SK-N-SH treated with all-trans-retinoic acid at 6 μM for 48 hours (cell line): ENCODE results near the gene PIGN.

Experiments
- ATAC-seq: fragments of 200-7000 bp; cut with Tn5 transposase; 3 replicates; pipeline ENCODE4 v1.9.1; 2020; ENCODE audit warnings: mild to moderate bottlenecking, moderate library complexity
- ARNTL ChIP-seq: fragments of 450-650 bp; formaldehyde crosslinking; IDR thresholded peaks from 2 replicates; pipeline ENCODE4 v1.5.0; 2020; ENCODE audit warnings: low read depth, mild to moderate bottlenecking, moderate library complexity, borderline replicate concordance
- BACH2 ChIP-seq: fragments of 250-450 bp; sonication (Bioruptor Pico); IDR thresholded peaks from 2 replicates; pipeline ENCODE4 v1.9.0; 2021; ENCODE audit warnings: mild to moderate bottlenecking, borderline replicate concordance
- CSDC2 ChIP-seq: fragments of 250-450 bp; sonication (Bioruptor Pico); IDR thresholded peaks from 2 replicates; pipeline ENCODE4 v1.5.0; 2020; ENCODE audit warnings: mild to moderate bottlenecking, moderate library complexity
- ESRRG ChIP-seq: fragments of 250-450 bp; sonication (Bioruptor Pico); IDR thresholded peaks from 2 replicates; pipeline ENCODE4 v1.6.1; 2021; ENCODE audit warnings: mild to moderate bottlenecking
- ISL1 ChIP-seq: fragments of 250-450 bp; sonication (Bioruptor Pico); IDR thresholded peaks from 2 replicates; pipeline ENCODE4 v2.1.2; 2022; ENCODE audit warnings: mild to moderate bottlenecking, moderate library complexity
- OSR1 ChIP-seq: fragments of 250-450 bp; sonication (Bioruptor Pico); IDR thresholded peaks from 2 replicates; pipeline ENCODE4 v1.8.0; 2022; ENCODE audit warnings: moderate library complexity, mild to moderate bottlenecking, inconsistent platforms
- PPARA ChIP-seq: fragments of 250-450 bp; sonication (Bioruptor Pico); IDR thresholded peaks from 2 replicates; pipeline ENCODE4 v1.5.0; 2020; ENCODE audit warnings: mild to moderate bottlenecking, borderline replicate concordance
- RARB ChIP-seq: fragments of 250-450 bp; sonication (Bioruptor Pico); IDR thresholded peaks from 2 replicates; pipeline ENCODE4 v1.8.0; 2021; ENCODE audit warnings: mild to moderate bottlenecking, moderate library complexity
- SNAI2 ChIP-seq: fragments of 250-450 bp; sonication (Bioruptor Pico); IDR thresholded peaks from 2 replicates; pipeline ENCODE4 v1.5.0; 2020; ENCODE audit warnings: mild to moderate bottlenecking, moderate library complexity
- TCF4 ChIP-seq: fragments of 250-450 bp; sonication (Bioruptor Pico); IDR thresholded peaks from 2 replicates; pipeline ENCODE4 v1.8.0; 2021; ENCODE audit warnings: mild to moderate bottlenecking, moderate library complexity, borderline replicate concordance
- TOX ChIP-seq: fragments of 250-450 bp; sonication (Bioruptor Pico); IDR thresholded peaks from 2 replicates; pipeline ENCODE4 v1.8.0; 2021; ENCODE audit warnings: mild to moderate bottlenecking, moderate library complexity, borderline replicate concordance
- ZC3H10 ChIP-seq: fragments of 250-450 bp; sonication (Bioruptor Pico); IDR thresholded peaks from 2 replicates; pipeline ENCODE4 v1.5.1; 2021; ENCODE audit warnings: mild to moderate bottlenecking, moderate library complexity
- ZFP3 ChIP-seq: fragments of 250-450 bp; sonication (Bioruptor Pico); IDR thresholded peaks from 2 replicates; pipeline ENCODE4 v1.5.0; 2020; ENCODE audit warnings: mild to moderate bottlenecking, moderate library complexity
- ZFP30 ChIP-seq: fragments of 450-650 bp; formaldehyde crosslinking; IDR thresholded peaks from 2 replicates; pipeline ENCODE4 v1.5.0; 2022; ENCODE audit warnings: mild to moderate bottlenecking, moderate library complexity
- ZNF70 ChIP-seq: fragments of 450-650 bp; formaldehyde crosslinking; IDR thresholded peaks from 2 replicates; pipeline ENCODE4 v1.5.0; 2020; ENCODE audit warnings: mild to moderate bottlenecking, moderate library complexity
- ZNF8 ChIP-seq: fragments of 450-650 bp; formaldehyde crosslinking; IDR thresholded peaks from 2 replicates; pipeline ENCODE4 v1.5.0; 2020; ENCODE audit warnings: mild to moderate bottlenecking, moderate library complexity
- TF ChIP-seq, protein P1 (sequence below): fragments of 250-450 bp; sonication (Bioruptor Pico); IDR thresholded peaks from 2 replicates; pipeline ENCODE4 v1.5.0; 2020; ENCODE audit warnings: mild to moderate bottlenecking, moderate library complexity
- TF ChIP-seq, protein P2 (sequence below): fragments of 250-450 bp; sonication (Bioruptor Pico); IDR thresholded peaks from 2 replicates; pipeline ENCODE4 v1.5.1; 2020; ENCODE audit warnings: low read depth, mild to moderate bottlenecking, moderate library complexity
- TF ChIP-seq, protein P3 (sequence below): fragments of 250-450 bp; sonication (Bioruptor Pico); IDR thresholded peaks from 2 replicates; pipeline ENCODE4 v1.8.0; 2021; ENCODE audit warnings: low read depth, mild to moderate bottlenecking, moderate library complexity, borderline replicate concordance
- TF ChIP-seq, protein P4 (sequence below): fragments of 250-450 bp; sonication (Bioruptor Pico); IDR thresholded peaks from 2 replicates; pipeline ENCODE4 v1.8.0; 2020; ENCODE audit warnings: mild to moderate bottlenecking, moderate library complexity, borderline replicate concordance
- TF ChIP-seq, protein P5 (sequence below): fragments of 250-450 bp; sonication (Bioruptor Pico); IDR thresholded peaks from 2 replicates; pipeline ENCODE4 v1.5.1; 2021; ENCODE audit warnings: mild to moderate bottlenecking, moderate library complexity

The PIGN gene

DNA sequence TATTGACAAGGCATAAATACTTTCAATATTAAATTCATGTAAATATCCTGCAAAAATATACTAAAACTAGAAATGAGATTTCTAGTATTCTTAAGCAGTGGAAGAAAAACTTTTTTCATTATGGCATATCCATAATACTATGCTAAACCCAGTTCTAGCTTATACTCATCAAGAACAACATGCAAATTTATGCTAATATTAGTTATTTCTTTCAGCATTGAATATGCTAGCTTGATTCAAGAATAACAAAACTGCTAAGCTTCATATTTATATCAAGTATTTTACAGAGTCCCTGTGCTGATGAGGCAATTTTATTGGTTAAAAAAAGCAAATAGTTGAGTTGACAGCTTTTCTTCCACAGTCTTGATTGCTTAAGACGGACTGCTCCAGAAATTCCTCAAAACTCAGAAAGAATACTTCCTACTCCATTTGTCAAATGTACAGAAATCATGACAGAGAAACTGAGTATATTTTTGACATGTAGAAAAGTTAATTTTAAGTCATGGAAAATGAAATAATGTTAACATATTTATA, 105.0 kb downstream of the PIGN start:
- TF ChIP-seq ZNF70 (CRISPR knock-in tag) (no peak), ZC3H10 (no peak), OSR1 (CRISPR knock-in tag) (no peak), CSDC2 (no peak), ZFP3 (no peak), SNAI2 (CRISPR knock-in tag) (no peak), RARB (no peak), ESRRG (CRISPR knock-in tag) (no peak), TCF4 (CRISPR knock-in tag) (no peak), BACH2 (no peak), TOX (CRISPR knock-in tag) (no peak), ZFP30 (no peak), ZNF8 (CRISPR knock-in tag) (no peak), ARNTL (CRISPR knock-in tag) (no peak), PPARA (CRISPR knock-in tag) (no peak)
- TF ChIP-seq, protein P1, sequence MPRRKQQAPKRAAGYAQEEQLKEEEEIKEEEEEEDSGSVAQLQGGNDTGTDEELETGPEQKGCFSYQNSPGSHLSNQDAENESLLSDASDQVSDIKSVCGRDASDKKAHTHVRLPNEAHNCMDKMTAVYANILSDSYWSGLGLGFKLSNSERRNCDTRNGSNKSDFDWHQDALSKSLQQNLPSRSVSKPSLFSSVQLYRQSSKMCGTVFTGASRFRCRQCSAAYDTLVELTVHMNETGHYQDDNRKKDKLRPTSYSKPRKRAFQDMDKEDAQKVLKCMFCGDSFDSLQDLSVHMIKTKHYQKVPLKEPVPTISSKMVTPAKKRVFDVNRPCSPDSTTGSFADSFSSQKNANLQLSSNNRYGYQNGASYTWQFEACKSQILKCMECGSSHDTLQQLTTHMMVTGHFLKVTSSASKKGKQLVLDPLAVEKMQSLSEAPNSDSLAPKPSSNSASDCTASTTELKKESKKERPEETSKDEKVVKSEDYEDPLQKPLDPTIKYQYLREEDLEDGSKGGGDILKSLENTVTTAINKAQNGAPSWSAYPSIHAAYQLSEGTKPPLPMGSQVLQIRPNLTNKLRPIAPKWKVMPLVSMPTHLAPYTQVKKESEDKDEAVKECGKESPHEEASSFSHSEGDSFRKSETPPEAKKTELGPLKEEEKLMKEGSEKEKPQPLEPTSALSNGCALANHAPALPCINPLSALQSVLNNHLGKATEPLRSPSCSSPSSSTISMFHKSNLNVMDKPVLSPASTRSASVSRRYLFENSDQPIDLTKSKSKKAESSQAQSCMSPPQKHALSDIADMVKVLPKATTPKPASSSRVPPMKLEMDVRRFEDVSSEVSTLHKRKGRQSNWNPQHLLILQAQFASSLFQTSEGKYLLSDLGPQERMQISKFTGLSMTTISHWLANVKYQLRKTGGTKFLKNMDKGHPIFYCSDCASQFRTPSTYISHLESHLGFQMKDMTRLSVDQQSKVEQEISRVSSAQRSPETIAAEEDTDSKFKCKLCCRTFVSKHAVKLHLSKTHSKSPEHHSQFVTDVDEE (CRISPR knock-in tag) = no peak
- TF ChIP-seq, protein P2, sequence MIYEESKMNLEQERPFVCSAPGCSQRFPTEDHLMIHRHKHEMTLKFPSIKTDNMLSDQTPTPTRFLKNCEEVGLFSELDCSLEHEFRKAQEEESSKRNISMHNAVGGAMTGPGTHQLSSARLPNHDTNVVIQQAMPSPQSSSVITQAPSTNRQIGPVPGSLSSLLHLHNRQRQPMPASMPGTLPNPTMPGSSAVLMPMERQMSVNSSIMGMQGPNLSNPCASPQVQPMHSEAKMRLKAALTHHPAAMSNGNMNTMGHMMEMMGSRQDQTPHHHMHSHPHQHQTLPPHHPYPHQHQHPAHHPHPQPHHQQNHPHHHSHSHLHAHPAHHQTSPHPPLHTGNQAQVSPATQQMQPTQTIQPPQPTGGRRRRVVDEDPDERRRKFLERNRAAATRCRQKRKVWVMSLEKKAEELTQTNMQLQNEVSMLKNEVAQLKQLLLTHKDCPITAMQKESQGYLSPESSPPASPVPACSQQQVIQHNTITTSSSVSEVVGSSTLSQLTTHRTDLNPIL = no peak
- TF ChIP-seq, protein P3, sequence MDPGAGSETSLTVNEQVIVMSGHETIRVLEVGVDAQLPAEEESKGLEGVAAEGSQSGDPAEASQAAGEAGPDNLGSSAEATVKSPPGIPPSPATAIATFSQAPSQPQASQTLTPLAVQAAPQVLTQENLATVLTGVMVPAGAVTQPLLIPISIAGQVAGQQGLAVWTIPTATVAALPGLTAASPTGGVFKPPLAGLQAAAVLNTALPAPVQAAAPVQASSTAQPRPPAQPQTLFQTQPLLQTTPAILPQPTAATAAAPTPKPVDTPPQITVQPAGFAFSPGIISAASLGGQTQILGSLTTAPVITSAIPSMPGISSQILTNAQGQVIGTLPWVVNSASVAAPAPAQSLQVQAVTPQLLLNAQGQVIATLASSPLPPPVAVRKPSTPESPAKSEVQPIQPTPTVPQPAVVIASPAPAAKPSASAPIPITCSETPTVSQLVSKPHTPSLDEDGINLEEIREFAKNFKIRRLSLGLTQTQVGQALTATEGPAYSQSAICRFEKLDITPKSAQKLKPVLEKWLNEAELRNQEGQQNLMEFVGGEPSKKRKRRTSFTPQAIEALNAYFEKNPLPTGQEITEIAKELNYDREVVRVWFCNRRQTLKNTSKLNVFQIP (CRISPR knock-in tag) = no peak
- TF ChIP-seq, protein P4, sequence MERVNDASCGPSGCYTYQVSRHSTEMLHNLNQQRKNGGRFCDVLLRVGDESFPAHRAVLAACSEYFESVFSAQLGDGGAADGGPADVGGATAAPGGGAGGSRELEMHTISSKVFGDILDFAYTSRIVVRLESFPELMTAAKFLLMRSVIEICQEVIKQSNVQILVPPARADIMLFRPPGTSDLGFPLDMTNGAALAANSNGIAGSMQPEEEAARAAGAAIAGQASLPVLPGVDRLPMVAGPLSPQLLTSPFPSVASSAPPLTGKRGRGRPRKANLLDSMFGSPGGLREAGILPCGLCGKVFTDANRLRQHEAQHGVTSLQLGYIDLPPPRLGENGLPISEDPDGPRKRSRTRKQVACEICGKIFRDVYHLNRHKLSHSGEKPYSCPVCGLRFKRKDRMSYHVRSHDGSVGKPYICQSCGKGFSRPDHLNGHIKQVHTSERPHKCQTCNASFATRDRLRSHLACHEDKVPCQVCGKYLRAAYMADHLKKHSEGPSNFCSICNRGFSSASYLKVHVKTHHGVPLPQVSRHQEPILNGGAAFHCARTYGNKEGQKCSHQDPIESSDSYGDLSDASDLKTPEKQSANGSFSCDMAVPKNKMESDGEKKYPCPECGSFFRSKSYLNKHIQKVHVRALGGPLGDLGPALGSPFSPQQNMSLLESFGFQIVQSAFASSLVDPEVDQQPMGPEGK (CRISPR knock-in tag) = no peak
- no peak for ATAC-seq

DNA sequence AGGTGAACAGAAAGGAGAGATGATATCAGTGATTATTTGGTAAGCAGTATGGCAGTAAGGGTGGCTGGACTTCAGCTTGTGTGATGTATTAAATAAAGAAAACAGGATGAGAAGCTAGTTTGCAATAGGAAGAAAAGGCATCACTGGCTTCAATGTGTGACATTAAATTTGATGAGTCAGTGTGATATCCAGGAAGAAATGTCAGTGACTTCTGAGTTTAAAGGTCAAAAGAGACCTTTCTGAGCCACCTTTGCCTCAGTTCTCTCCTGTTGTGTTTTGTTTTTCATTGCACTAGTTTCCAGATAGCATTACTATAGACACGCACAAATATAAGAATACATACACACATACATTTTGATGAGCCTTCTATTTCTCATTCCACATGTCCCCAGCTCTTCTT, 105.6 kb downstream of the PIGN start:
- no peak for ATAC-seq
- TF ChIP-seq, protein P2 = no peak
- TF ChIP-seq OSR1 (CRISPR knock-in tag) (no peak), TOX (CRISPR knock-in tag) (no peak), TCF4 (CRISPR knock-in tag) (no peak), ISL1 (no peak), ESRRG (CRISPR knock-in tag) (no peak), RARB (no peak), ZNF70 (CRISPR knock-in tag) (no peak), CSDC2 (no peak), ZC3H10 (no peak)
- TF ChIP-seq, protein P4 (CRISPR knock-in tag) = no peak
- TF ChIP-seq, protein P5, sequence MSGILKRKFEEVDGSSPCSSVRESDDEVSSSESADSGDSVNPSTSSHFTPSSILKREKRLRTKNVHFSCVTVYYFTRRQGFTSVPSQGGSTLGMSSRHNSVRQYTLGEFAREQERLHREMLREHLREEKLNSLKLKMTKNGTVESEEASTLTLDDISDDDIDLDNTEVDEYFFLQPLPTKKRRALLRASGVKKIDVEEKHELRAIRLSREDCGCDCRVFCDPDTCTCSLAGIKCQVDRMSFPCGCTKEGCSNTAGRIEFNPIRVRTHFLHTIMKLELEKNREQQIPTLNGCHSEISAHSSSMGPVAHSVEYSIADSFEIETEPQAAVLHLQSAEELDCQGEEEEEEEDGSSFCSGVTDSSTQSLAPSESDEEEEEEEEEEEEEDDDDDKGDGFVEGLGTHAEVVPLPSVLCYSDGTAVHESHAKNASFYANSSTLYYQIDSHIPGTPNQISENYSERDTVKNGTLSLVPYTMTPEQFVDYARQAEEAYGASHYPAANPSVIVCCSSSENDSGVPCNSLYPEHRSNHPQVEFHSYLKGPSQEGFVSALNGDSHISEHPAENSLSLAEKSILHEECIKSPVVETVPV (CRISPR knock-in tag) = no peak
